K562 (cell line): Measurements from ENCODE around the gene SETMAR.

ENCODE experiments used
- FOXJ3 ChIP-seq: sonication (generic); formaldehyde crosslinking; IDR thresholded peaks from 2 replicates; pipeline ENCODE4 v1.4.0; 2020; ENCODE audit warnings: mild to moderate bottlenecking, missing genetic modification reagents
- SAP30 ChIP-seq: fragments of 200-600 bp; sonication (generic); IDR thresholded peaks from 2 replicates; pipeline ENCODE4 v1.6.1; 2012; ENCODE audit warnings: borderline replicate concordance, low read depth, mild to moderate bottlenecking, moderate library complexity, low read length, control low read depth, inconsistent platforms; ENCODE audit not compliant: insufficient read depth, poor library complexity, severe bottlenecking
- SMARCA5 ChIP-seq: fragments of 450-650 bp; IDR thresholded peaks from 2 replicates; pipeline ENCODE4 v1.6.1; 2016
- ZSCAN32 ChIP-seq: fragments of 450-650 bp; formaldehyde crosslinking; IDR thresholded peaks from 2 replicates; pipeline ENCODE4 v1.4.0; 2020; ENCODE audit warnings: mild to moderate bottlenecking, moderate library complexity
- TF ChIP-seq, protein P1 (sequence below), 3 experiments: IDR thresholded peaks in 2 of 3; conservative IDR thresholded peaks in 1 of 3; 2 replicates each; pipeline ENCODE4 v1.5.1; 2011 to 2012; ENCODE audit warnings: low read length in 3 of 3, mild to moderate bottlenecking in 3 of 3, control low read depth in 2 of 3, improper control_type of control experiment in 1 of 3, inconsistent platforms in 1 of 3, low read depth in 1 of 3, mixed read lengths in 1 of 3, moderate library complexity in 1 of 3; ENCODE audit not compliant: insufficient read depth in 2 of 3
- TF ChIP-seq, protein P2 (sequence below), 2 experiments: fragments of 450-650 bp in 1 of 2; sonication (generic) in 1 of 2; formaldehyde crosslinking in 1 of 2; IDR thresholded peaks; 2 replicates each; pipeline versions ENCODE4 v1.7.1 to v1.9.0; 2016 to 2022; ENCODE audit warnings: inconsistent platforms in 1 of 2, mild to moderate bottlenecking in 1 of 2, missing genetic modification reagents in 1 of 2
- TF ChIP-seq, protein P3 (sequence below): sonication (generic); formaldehyde crosslinking; IDR thresholded peaks from 2 replicates; pipeline ENCODE4 v1.5.0; 2020; ENCODE audit warnings: missing genetic modification reagents
- TF ChIP-seq, protein P4 (sequence below): fragments of 450-650 bp; IDR thresholded peaks from 2 replicates; pipeline ENCODE4 v1.6.1; 2018; ENCODE audit not compliant: partially characterized antibody
- TF ChIP-seq, protein P5 (sequence below): sonication (generic); formaldehyde crosslinking; IDR thresholded peaks from 2 replicates; pipeline ENCODE4 v1.4.0; 2020; ENCODE audit warnings: mild to moderate bottlenecking, missing genetic modification reagents

DNA sequence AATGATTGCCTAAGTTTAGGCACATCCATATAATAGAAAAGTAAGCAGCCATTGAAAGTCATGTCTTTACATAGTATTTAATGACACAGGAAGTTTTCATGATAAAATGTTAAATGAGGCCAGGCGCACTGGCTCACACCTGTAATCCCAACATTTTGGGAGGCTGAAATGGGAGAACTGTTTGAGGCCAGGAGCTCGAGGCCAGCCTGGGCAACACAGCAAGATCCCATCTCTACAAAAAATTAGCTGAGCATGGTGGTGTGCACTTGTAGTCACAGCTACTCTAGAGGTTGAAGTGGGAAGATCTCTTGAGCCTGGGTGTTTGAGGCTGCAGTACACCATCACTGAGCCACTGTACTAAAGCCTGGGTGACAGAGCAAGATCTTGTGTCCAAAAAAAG lies 59.4 kb downstream of the SETMAR start:
- TF ChIP-seq SMARCA5 (no peak), FOXJ3 (no peak), SAP30 (no peak), ZSCAN32 (no peak)
- TF ChIP-seq, protein P1, sequence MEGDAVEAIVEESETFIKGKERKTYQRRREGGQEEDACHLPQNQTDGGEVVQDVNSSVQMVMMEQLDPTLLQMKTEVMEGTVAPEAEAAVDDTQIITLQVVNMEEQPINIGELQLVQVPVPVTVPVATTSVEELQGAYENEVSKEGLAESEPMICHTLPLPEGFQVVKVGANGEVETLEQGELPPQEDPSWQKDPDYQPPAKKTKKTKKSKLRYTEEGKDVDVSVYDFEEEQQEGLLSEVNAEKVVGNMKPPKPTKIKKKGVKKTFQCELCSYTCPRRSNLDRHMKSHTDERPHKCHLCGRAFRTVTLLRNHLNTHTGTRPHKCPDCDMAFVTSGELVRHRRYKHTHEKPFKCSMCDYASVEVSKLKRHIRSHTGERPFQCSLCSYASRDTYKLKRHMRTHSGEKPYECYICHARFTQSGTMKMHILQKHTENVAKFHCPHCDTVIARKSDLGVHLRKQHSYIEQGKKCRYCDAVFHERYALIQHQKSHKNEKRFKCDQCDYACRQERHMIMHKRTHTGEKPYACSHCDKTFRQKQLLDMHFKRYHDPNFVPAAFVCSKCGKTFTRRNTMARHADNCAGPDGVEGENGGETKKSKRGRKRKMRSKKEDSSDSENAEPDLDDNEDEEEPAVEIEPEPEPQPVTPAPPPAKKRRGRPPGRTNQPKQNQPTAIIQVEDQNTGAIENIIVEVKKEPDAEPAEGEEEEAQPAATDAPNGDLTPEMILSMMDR (IDR thresholded peaks at IDR 0.05 in 2 of 3, conservative IDR thresholded peaks at IDR 0.05 in 1 of 3; ENCODE audit: insufficient read depth in 2 of 3, low read depth in 1 of 3, low read length in 3 of 3) = no peak
- TF ChIP-seq, protein P2, sequence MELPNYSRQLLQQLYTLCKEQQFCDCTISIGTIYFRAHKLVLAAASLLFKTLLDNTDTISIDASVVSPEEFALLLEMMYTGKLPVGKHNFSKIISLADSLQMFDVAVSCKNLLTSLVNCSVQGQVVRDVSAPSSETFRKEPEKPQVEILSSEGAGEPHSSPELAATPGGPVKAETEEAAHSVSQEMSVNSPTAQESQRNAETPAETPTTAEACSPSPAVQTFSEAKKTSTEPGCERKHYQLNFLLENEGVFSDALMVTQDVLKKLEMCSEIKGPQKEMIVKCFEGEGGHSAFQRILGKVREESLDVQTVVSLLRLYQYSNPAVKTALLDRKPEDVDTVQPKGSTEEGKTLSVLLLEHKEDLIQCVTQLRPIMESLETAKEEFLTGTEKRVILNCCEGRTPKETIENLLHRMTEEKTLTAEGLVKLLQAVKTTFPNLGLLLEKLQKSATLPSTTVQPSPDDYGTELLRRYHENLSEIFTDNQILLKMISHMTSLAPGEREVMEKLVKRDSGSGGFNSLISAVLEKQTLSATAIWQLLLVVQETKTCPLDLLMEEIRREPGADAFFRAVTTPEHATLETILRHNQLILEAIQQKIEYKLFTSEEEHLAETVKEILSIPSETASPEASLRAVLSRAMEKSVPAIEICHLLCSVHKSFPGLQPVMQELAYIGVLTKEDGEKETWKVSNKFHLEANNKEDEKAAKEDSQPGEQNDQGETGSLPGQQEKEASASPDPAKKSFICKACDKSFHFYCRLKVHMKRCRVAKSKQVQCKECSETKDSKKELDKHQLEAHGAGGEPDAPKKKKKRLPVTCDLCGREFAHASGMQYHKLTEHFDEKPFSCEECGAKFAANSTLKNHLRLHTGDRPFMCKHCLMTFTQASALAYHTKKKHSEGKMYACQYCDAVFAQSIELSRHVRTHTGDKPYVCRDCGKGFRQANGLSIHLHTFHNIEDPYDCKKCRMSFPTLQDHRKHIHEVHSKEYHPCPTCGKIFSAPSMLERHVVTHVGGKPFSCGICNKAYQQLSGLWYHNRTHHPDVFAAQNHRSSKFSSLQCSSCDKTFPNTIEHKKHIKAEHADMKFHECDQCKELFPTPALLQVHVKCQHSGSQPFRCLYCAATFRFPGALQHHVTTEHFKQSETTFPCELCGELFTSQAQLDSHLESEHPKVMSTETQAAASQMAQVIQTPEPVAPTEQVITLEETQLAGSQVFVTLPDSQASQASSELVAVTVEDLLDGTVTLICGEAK (IDR thresholded peaks at IDR 0.05) = no peak
- TF ChIP-seq, protein P2 (CRISPR knock-in tag; IDR thresholded peaks at IDR 0.05) = no peak
- TF ChIP-seq, protein P3, sequence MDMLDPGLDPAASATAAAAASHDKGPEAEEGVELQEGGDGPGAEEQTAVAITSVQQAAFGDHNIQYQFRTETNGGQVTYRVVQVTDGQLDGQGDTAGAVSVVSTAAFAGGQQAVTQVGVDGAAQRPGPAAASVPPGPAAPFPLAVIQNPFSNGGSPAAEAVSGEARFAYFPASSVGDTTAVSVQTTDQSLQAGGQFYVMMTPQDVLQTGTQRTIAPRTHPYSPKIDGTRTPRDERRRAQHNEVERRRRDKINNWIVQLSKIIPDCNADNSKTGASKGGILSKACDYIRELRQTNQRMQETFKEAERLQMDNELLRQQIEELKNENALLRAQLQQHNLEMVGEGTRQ (CRISPR knock-in tag) = no peak
- TF ChIP-seq, protein P4, sequence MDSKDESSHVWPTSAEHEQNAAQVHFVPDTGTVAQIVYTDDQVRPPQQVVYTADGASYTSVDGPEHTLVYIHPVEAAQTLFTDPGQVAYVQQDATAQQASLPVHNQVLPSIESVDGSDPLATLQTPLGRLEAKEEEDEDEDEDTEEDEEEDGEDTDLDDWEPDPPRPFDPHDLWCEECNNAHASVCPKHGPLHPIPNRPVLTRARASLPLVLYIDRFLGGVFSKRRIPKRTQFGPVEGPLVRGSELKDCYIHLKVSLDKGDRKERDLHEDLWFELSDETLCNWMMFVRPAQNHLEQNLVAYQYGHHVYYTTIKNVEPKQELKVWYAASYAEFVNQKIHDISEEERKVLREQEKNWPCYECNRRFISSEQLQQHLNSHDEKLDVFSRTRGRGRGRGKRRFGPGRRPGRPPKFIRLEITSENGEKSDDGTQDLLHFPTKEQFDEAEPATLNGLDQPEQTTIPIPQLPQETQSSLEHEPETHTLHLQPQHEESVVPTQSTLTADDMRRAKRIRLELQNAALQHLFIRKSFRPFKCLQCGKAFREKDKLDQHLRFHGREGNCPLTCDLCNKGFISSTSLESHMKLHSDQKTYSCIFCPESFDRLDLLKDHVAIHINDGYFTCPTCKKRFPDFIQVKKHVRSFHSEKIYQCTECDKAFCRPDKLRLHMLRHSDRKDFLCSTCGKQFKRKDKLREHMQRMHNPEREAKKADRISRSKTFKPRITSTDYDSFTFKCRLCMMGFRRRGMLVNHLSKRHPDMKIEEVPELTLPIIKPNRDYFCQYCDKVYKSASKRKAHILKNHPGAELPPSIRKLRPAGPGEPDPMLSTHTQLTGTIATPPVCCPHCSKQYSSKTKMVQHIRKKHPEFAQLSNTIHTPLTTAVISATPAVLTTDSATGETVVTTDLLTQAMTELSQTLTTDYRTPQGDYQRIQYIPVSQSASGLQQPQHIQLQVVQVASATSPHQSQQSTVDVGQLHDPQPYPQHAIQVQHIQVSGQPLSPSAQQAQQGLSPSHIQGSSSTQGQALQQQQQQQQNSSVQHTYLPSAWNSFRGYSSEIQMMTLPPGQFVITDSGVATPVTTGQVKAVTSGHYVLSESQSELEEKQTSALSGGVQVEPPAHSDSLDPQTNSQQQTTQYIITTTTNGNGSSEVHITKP = no peak
- TF ChIP-seq, protein P5, sequence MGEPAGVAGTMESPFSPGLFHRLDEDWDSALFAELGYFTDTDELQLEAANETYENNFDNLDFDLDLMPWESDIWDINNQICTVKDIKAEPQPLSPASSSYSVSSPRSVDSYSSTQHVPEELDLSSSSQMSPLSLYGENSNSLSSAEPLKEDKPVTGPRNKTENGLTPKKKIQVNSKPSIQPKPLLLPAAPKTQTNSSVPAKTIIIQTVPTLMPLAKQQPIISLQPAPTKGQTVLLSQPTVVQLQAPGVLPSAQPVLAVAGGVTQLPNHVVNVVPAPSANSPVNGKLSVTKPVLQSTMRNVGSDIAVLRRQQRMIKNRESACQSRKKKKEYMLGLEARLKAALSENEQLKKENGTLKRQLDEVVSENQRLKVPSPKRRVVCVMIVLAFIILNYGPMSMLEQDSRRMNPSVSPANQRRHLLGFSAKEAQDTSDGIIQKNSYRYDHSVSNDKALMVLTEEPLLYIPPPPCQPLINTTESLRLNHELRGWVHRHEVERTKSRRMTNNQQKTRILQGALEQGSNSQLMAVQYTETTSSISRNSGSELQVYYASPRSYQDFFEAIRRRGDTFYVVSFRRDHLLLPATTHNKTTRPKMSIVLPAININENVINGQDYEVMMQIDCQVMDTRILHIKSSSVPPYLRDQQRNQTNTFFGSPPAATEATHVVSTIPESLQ (CRISPR knock-in tag) = no peak
